ENCODE data around the gene ZNF800.

The ZNF800 gene

GRCh38 chr7:127392182-127392565 is 334 bp downstream of the ZNF800 start:
- H3K27ac ChIP-seq = peak overlapping the region; percentile 78 to 94
- TF ChIP-seq CTCF (IDR thresholded peaks at IDR 0.05) = no peak
- H3K4me1 ChIP-seq = peaks cover 0 to 39% (median 11%) of the 10 kb centered on the region in 4 donors
- H3K27me3 ChIP-seq = no peaks in the 10 kb centered on the region
- DNase-seq = peak; percentile 27 to 73
- H3K9me3 ChIP-seq = no peaks in the 10 kb centered on the region
- peak overlapping the region; percentile 89 for H3K4me3 ChIP-seq
- intact Hi-C loops (cut with DNase I; ENCODE audit: low total_unique reads) = loop anchor here (2.0 to 10.0 kb wide), 3 partner anchors 197 to 959 kb away; partner anchors contain the start of genes ARF5 and SND1
- H3K36me3 ChIP-seq = peaks cover 5 to 19% (median 17%) of the 10 kb centered on the region in 3 donors

GRCh38 chr7:127391591-127392181 is 822 bp downstream of the ZNF800 start:
- no peaks in the 10 kb centered on the region for H3K9me3 ChIP-seq
- peak overlapping the region; percentile 78 to 94 for H3K27ac ChIP-seq
- H3K4me3 ChIP-seq = peak overlapping the region; percentile 89
- DNase-seq = peak in 1 of 2 donors; percentile 16
- TF ChIP-seq CTCF (IDR thresholded peaks at IDR 0.05) = no peak
- intact Hi-C loops (cut with DNase I; ENCODE audit: low total_unique reads) = loop anchor here (2.0 to 10.0 kb wide), 3 partner anchors 197 to 959 kb away; partner anchors contain the start of genes ARF5 and SND1
- peaks cover 5 to 21% (median 17%) of the 10 kb centered on the region in 3 donors for H3K36me3 ChIP-seq
- no peaks in the 10 kb centered on the region for H3K27me3 ChIP-seq
- H3K4me1 ChIP-seq = peaks cover 0 to 40% (median 11%) of the 10 kb centered on the region in 4 donors

GRCh38 chr7:127390817-127391590 is 1.5 kb downstream of the ZNF800 start:
- H3K9me3 ChIP-seq = no peaks in the 10 kb centered on the region
- H3K36me3 ChIP-seq = peaks cover 5 to 28% (median 24%) of the 10 kb centered on the region in 3 donors
- peak overlapping the region; percentile 78 to 94 for H3K27ac ChIP-seq
- DNase-seq = no peak
- H3K27me3 ChIP-seq = no peaks in the 10 kb centered on the region
- intact Hi-C loops (cut with DNase I; ENCODE audit: low total_unique reads) = loop anchor here (10.0 kb wide), 1 partner anchor 264 kb away; the partner anchor contains the start of gene SND1
- H3K4me1 ChIP-seq = peaks cover 0 to 40% (median 11%) of the 10 kb centered on the region in 4 donors
- no peak for TF ChIP-seq CTCF (IDR thresholded peaks at IDR 0.05)
- H3K4me3 ChIP-seq = peak overlapping the region; percentile 89

GRCh38 chr7:127390186-127390816 is 2.2 kb downstream of the ZNF800 start:
- Histone ChIP-seq H3K4me3 (no peak overlapping the region), H3K27me3 (no peaks in the 10 kb centered on the region), H3K9me3 (no peaks in the 10 kb centered on the region), H3K36me3 (peaks cover 5 to 29% (median 24%) of the 10 kb centered on the region in 3 donors), H3K27ac (no peak overlapping the region), H3K4me1 (peaks cover 0 to 40% (median 11%) of the 10 kb centered on the region in 4 donors)
- intact Hi-C loops (cut with DNase I; ENCODE audit: low total_unique reads) = loop anchor here (10.0 kb wide), 1 partner anchor 264 kb away; the partner anchor contains the start of gene SND1
- no peak for DNase-seq
- TF ChIP-seq CTCF (IDR thresholded peaks at IDR 0.05) = no peak

- TF ChIP-seq CTCF (IDR thresholded peaks at IDR 0.05) = no peak
- Histone ChIP-seq H3K9me3 (no peaks in the 10 kb centered on the region), H3K36me3 (peaks cover 5 to 33% (median 24%) of the 10 kb centered on the region in 3 donors), H3K4me3 (no peak overlapping the region), H3K27me3 (no peaks in the 10 kb centered on the region), H3K4me1 (peaks cover 0 to 40% (median 11%) of the 10 kb centered on the region in 4 donors), H3K27ac (no peak overlapping the region)
- intact Hi-C loops (cut with DNase I; ENCODE audit: low total_unique reads) = no loop called here
- no peak for DNase-seq
Measured at GRCh38 chr7:127389321-127389720, 3.2 kb downstream of the ZNF800 start.
